ENCODE data around the gene SLC27A2.

SLC27A2 gene

DNA sequence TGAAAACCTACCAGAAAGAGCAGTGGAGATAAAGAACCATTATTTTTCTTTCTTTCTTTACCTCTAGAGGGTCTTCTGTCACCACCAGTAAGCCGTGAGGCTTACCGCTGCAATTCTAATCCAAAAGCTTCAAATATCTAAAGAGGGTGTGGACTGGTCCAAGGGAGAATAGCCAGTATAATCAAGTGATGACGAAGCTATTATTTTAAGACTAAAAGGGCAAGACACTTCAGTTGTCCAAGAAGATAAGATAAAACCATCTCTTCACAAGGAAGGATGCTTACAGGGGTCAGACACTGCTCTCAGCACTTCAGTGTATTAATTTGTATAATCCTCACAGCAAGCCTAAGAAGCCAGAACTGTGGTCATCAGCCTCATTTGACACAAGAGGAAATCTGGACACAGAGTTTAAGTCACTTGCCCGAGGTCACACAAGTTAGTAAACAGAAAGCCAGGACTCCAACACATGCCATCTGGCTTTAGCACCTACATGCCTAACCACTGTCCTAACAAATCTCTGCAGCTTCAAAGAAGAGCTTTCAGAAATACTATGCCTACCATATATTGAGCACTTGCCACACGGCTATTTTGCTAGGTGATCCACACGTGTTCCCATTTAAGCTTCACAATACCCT lies 68.9 kb downstream of the SLC27A2 start:
- TF ChIP-seq, protein P1, sequence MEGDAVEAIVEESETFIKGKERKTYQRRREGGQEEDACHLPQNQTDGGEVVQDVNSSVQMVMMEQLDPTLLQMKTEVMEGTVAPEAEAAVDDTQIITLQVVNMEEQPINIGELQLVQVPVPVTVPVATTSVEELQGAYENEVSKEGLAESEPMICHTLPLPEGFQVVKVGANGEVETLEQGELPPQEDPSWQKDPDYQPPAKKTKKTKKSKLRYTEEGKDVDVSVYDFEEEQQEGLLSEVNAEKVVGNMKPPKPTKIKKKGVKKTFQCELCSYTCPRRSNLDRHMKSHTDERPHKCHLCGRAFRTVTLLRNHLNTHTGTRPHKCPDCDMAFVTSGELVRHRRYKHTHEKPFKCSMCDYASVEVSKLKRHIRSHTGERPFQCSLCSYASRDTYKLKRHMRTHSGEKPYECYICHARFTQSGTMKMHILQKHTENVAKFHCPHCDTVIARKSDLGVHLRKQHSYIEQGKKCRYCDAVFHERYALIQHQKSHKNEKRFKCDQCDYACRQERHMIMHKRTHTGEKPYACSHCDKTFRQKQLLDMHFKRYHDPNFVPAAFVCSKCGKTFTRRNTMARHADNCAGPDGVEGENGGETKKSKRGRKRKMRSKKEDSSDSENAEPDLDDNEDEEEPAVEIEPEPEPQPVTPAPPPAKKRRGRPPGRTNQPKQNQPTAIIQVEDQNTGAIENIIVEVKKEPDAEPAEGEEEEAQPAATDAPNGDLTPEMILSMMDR (IDR thresholded peaks at IDR 0.05; ENCODE audit: low read depth, low read length, missing control alignments) = no peak
- H3K4me3 ChIP-seq (replicated peaks; ENCODE audit: low read depth, low read length) = no peak overlapping the region

DNA sequence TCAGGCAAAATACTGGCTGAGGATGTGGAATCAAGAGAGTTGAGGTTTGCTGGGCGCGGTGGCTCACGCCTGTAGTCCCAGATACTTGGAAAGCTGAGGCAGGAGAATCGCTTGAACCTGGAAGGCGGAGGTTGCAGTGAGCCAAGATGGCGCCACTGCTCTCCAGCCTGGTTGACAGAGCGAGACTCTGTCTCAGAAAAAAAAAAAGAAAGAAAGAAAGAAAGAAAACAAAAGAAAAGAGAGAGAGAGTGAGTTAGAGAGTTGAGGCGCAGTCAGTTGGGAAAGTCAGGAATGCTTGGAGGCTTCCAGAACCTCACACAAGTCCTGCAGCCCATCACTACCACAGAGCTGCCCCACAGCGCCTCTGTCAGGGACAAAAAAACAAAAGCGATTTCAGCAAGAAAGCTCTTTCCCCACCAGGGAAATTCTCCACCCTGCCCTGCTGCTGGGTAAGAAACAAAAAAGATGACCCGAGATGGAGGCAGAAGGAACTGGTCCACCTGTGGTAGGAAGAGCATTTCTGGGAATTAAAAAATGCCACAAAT lies 69.7 kb downstream of the SLC27A2 start:
- DNase-seq (ENCODE audit: extremely low read depth, low read depth) = no peak
- H3K4me3 ChIP-seq (replicated peaks; ENCODE audit: low read depth, low read length) = no peak overlapping the region
- TF ChIP-seq, protein P1 (IDR thresholded peaks at IDR 0.05; ENCODE audit: low read depth, low read length, missing control alignments) = no peak

More for the DNA sequence above, 68.9 kb downstream of the SLC27A2 start:
- DNase-seq (ENCODE audit: extremely low read depth, low read depth) = no peak

DNA sequence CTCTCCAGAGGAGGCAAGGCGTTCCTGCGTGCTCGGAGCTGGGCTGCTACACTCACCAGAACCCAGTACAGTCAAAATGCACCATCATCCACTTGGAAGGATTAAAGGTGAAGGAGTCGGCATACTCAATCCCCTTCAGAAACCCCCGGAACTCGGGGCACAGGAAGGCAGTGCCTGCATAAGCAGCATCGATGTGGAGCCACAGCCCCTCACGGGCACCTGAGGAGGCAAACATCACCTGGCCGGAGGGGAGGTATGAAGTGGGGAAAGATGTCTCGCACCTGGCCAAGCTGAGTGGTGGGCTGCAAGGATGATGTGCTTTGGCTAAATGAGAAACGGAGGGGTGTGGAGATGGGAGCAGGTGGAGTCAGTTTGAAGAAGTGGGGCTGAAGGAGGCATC lies 70.6 kb downstream of the SLC27A2 start:
- TF ChIP-seq, protein P1 (IDR thresholded peaks at IDR 0.05; ENCODE audit: low read depth, low read length, missing control alignments) = no peak
- no peak for DNase-seq (ENCODE audit: extremely low read depth, low read depth)
- H3K4me3 ChIP-seq (replicated peaks; ENCODE audit: low read depth, low read length) = no peak overlapping the region

DNA sequence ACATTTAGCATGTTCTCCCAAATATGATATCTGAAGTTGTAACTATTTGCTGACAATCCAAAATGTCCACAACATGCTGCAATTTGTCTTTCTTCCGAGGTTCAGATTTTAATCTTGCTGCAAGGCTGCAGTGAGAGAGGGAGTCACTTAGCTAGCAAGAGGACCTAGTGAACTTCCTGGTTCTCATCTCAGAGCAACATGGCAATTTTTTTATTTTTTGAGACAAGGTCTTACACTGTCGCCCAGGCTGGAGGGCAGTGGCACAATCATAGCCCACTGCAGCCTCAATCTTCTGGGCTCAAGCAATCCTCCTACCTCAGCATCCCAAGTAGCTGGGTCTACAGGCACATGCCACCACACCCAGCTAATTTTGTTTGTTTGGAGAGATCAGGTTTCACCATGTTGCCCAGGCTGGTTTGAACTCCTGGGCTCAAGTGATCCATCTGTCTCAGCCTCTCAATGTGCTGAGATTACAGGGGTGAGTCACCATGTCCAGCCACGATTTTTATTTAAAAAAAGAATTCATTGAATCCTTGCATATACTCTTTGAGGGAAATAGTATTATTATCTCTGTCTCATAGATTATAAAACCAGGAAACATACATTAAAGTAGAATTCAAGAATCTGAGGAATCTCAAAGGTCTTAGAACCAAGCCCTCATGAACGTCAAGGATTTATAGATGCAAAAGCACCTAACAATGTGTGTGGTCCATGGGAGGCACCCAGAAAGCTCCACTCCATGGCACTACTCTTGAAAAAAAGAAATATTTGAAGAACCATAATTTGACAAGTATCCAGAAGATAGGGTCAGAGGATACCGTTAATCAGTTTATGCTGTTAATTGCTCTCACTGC lies 74.4 kb downstream of the SLC27A2 start:
- DNase-seq (ENCODE audit: extremely low read depth, low read depth) = peak; percentile 61
- TF ChIP-seq, protein P1 (IDR thresholded peaks at IDR 0.05; ENCODE audit: low read depth, low read length, missing control alignments) = no peak
- H3K4me3 ChIP-seq (replicated peaks; ENCODE audit: low read depth, low read length) = no peak overlapping the region

DNA sequence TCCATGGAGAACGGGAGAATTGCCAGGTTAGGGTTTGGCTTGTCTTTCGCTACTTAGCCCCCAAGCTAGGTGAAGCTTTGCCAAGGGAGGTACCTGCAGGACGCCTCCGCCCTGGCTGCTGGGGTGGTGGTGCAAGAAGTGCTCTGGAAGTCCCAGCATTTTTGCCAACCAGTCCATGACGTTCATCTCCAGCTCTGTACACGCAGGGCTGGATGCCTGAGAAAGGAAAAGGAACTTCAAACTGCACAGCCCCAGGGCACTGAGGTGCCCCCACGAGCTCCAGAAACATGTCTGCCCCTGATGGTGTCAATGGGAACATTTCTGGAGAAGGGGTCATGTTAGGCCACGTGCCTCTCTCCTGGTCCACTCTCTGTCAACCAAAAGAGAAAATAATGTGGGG lies 75.3 kb downstream of the SLC27A2 start:
- TF ChIP-seq, protein P1 (IDR thresholded peaks at IDR 0.05; ENCODE audit: low read depth, low read length, missing control alignments) = no peak
- no peak for DNase-seq (ENCODE audit: extremely low read depth, low read depth)
- H3K4me3 ChIP-seq (replicated peaks; ENCODE audit: low read depth, low read length) = no peak overlapping the region

DNA sequence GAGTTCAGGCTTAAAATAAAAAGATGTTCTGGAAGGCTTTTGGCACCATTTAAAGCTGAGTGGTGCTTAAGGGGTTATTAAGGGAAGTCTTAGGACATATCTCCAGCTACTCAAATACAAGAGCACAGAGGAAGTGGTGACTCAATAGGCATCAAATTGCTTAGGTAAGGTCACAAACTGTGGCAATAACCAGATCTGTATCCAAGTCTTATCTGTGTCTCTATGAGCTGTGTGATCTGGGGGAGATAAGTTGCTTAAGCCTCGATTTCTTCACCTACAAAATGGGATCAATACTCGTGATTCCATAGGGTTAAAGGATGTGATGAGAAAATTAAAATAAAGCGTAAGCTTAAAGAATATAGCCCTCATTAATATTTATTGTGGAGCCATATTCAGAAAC lies 75.9 kb downstream of the SLC27A2 start:
- DNase-seq (ENCODE audit: extremely low read depth, low read depth) = no peak
- TF ChIP-seq, protein P1 (IDR thresholded peaks at IDR 0.05; ENCODE audit: low read depth, low read length, missing control alignments) = no peak
- H3K4me3 ChIP-seq (replicated peaks; ENCODE audit: low read depth, low read length) = no peak overlapping the region

Data from HFF-Myc (cell line).